GM23338 (cell line): ENCODE data around the gene AGXT2.

ENCODE experiments used
- CREB1 ChIP-seq: fragments of 250-450 bp; sonication (Bioruptor Pico); IDR thresholded peaks from 2 replicates; pipeline ENCODE4 v1.5.0; 2020; ENCODE audit warnings: low read depth, mild to moderate bottlenecking, moderate library complexity
- CTCF ChIP-seq, 2 experiments: fragments of 200-600 bp in 1 of 2; sonication (generic) in 1 of 2; conservative IDR thresholded peaks; 2 replicates each; pipeline versions ENCODE4 v1.5.1 to v1.6.1; 2016 to 2017; ENCODE audit warnings: antibody characterized with exemption in 2 of 2, low read depth in 2 of 2, mild to moderate bottlenecking in 2 of 2, moderate library complexity in 1 of 2
- ETS1 ChIP-seq: IDR thresholded peaks from 2 replicates; pipeline ENCODE4 v1.6.1; 2016; ENCODE audit warnings: antibody characterized with exemption
- EZH2 ChIP-seq: fragments of 200-600 bp; sonication (generic); IDR thresholded peaks from one replicate; pipeline ENCODE4 v1.8.0; 2017; ENCODE audit warnings: antibody characterized with exemption, mild to moderate bottlenecking, low read depth; ENCODE audit not compliant: unreplicated experiment
- EZH2phosphoT487 ChIP-seq: fragments of 200-600 bp; sonication (generic); IDR thresholded peaks from one replicate; pipeline ENCODE4 v1.8.1; 2018; ENCODE audit warnings: antibody characterized with exemption; ENCODE audit not compliant: unreplicated experiment
- JUNB ChIP-seq: IDR thresholded peaks from one replicate; pipeline ENCODE4 v1.6.1; 2016; ENCODE audit warnings: antibody characterized with exemption; ENCODE audit not compliant: unreplicated experiment
- POLR2AphosphoS5 ChIP-seq: IDR thresholded peaks from 2 replicates; pipeline ENCODE4 v1.6.1; 2016; ENCODE audit warnings: antibody characterized with exemption, low read depth
- REST ChIP-seq: IDR thresholded peaks from one replicate; pipeline ENCODE4 v1.6.1; 2018; ENCODE audit warnings: antibody characterized with exemption; ENCODE audit not compliant: unreplicated experiment
- STAT1 ChIP-seq: IDR thresholded peaks from one replicate; pipeline ENCODE4 v1.6.1; 2016; ENCODE audit warnings: antibody characterized with exemption; ENCODE audit not compliant: unreplicated experiment
- ZNF331 ChIP-seq: fragments of 250-450 bp; sonication (Bioruptor Pico); IDR thresholded peaks from 2 replicates; pipeline ENCODE4 v1.5.0; 2020; ENCODE audit warnings: low read depth, mild to moderate bottlenecking, moderate library complexity
- ZNF462 ChIP-seq: fragments of 250-450 bp; sonication (Bioruptor Pico); IDR thresholded peaks from 2 replicates; pipeline ENCODE4 v1.5.0; 2020; ENCODE audit warnings: mild to moderate bottlenecking, moderate library complexity

GRCh38 chr5:35046774-35047173, 975 bp downstream of the AGXT2 start:
- TF ChIP-seq CTCF (conservative IDR thresholded peaks at IDR 0.05; ENCODE audit: low read depth in 2 of 2) (no peak), EZH2 (no peak), POLR2AphosphoS5 (no peak), JUNB (no peak), ZNF331 (CRISPR knock-in tag) (no peak), EZH2phosphoT487 (no peak), CREB1 (CRISPR knock-in tag) (no peak), REST (no peak), STAT1 (no peak), ETS1 (no peak), ZNF462 (no peak)
